K562 (cell line): ENCODE measurements around the gene UBE2D2. TPM values are rescaled to one million over a fixed set of nuclear protein-coding genes. Genes with fewer than 3 reads are reported as not detected.

Experiments used
- BRCA1 ChIP-seq, 2 experiments: fragments of 450-650 bp in 1 of 2; sonication (generic) in 1 of 2; formaldehyde crosslinking in 1 of 2; IDR thresholded peaks; 2 replicates each; pipeline versions ENCODE4 v1.5.0 to v1.6.1; 2017 to 2020; ENCODE audit warnings: mild to moderate bottlenecking in 1 of 2, missing genetic modification reagents in 1 of 2
- MEIS2 ChIP-seq: fragments of 450-650 bp; IDR thresholded peaks from 2 replicates; pipeline ENCODE4 v1.6.1; 2014; ENCODE audit warnings: mild to moderate bottlenecking; ENCODE audit not compliant: partially characterized antibody
- NCOA2 ChIP-seq, 2 experiments: fragments of 450-650 bp; IDR thresholded peaks; 2 replicates each; pipeline ENCODE4 v1.6.1; 2018; ENCODE audit warnings: mild to moderate bottlenecking in 2 of 2, moderate library complexity in 1 of 2; ENCODE audit not compliant: partially characterized antibody in 2 of 2
- NCOA4 ChIP-seq: fragments of 450-650 bp; IDR thresholded peaks from 2 replicates; pipeline ENCODE4 v1.6.1; 2018; ENCODE audit warnings: mild to moderate bottlenecking; ENCODE audit not compliant: partially characterized antibody
- POLR2A ChIP-seq: fragments of 450-650 bp; conservative IDR thresholded peaks from 2 replicates; pipeline ENCODE4 v1.6.1; 2016
- POLR2G ChIP-seq: fragments of 200-400 bp; formaldehyde crosslinking; IDR thresholded peaks from 2 replicates; pipeline ENCODE4 v1.6.1; 2017; ENCODE audit warnings: low read depth, mild to moderate bottlenecking, antibody characterized with exemption, low read length, moderate library complexity
- POU5F1 ChIP-seq: fragments of 150-350 bp; IDR thresholded peaks from 2 replicates; pipeline ENCODE4 v1.6.1; 2014; ENCODE audit warnings: borderline replicate concordance, low read length, low read depth, mild to moderate bottlenecking; ENCODE audit not compliant: partially characterized antibody
- RBM34 ChIP-seq: fragments of 200-400 bp; formaldehyde crosslinking; IDR thresholded peaks from 2 replicates; pipeline ENCODE4 v1.6.1; 2018; ENCODE audit warnings: low read length, borderline replicate concordance; ENCODE audit not compliant: insufficient read depth
- ZBTB11 ChIP-seq, 3 experiments: fragments of 200-800 bp in 1 of 3; fragments of 250-450 bp in 1 of 3; fragments of 450-650 bp in 1 of 3; sonication (Bioruptor Pico) in 1 of 3; sonication (Bioruptor generic) in 1 of 3; formaldehyde crosslinking in 1 of 3; IDR thresholded peaks; 2 replicates each; pipeline versions ENCODE4 v1.6.1 to v1.8.0; 2016 to 2022; ENCODE audit warnings: mild to moderate bottlenecking in 2 of 3, missing genetic modification characterization in 2 of 3, missing compliant biosample characterization in 1 of 3, moderate library complexity in 1 of 3
- ZFP30 ChIP-seq: fragments of 250-450 bp; sonication (Bioruptor Pico); IDR thresholded peaks from 2 replicates; pipeline ENCODE4 v1.8.0; 2022; ENCODE audit warnings: moderate library complexity, mild to moderate bottlenecking, inconsistent platforms, borderline replicate concordance
- ZNF133 ChIP-seq: fragments of 250-450 bp; sonication (Bioruptor Pico); IDR thresholded peaks from 2 replicates; pipeline ENCODE4 v1.4.0; 2020; ENCODE audit warnings: mild to moderate bottlenecking
- ZNF24 ChIP-seq: fragments of 450-650 bp; IDR thresholded peaks from 2 replicates; pipeline ENCODE4 v1.6.1; 2016
- ZNF324 ChIP-seq: fragments of 250-450 bp; sonication (Bioruptor Pico); IDR thresholded peaks from 2 replicates; pipeline ENCODE4 v1.4.0; 2020; ENCODE audit warnings: mild to moderate bottlenecking
- polyA plus RNA-seq, 8 experiments: library from polyadenylated mRNA; depleted of rRNA in 4 of 8; stranded (reverse) in 5 of 8; unstranded in 3 of 8; fragments of >200 nt; fragmentation: Nextera tagmentation in 2 of 8; fragmentation: Illumina TruSeq in 1 of 8; extraction: Ambion mirVana in 2 of 8; extraction: Trizol in 1 of 8; gene quantifications; 2 replicates each; pipeline versions ENCODE4 v1.2.1 to v1.2.3, GENCODE V29; 2011 to 2014; ENCODE audit warnings: inconsistent platforms in 1 of 8, missing spikeins in 1 of 8
- total RNA-seq, 7 experiments: library from RNA; depleted of rRNA in 6 of 7; stranded (reverse); fragments of >200 nt in 6 of 7; fragmentation: Illumina TruSeq in 2 of 7; extraction: Trizol in 2 of 7; gene quantifications; 2 replicates each; pipeline versions ENCODE4 v1.2.1 to v1.2.3, GENCODE V29; 2011 to 2021; ENCODE audit warnings: low replicate concordance in 1 of 7
- TF ChIP-seq, protein P1 (sequence below), 3 experiments: IDR thresholded peaks in 2 of 3; conservative IDR thresholded peaks in 1 of 3; 2 replicates each; pipeline ENCODE4 v1.5.1; 2011 to 2012; ENCODE audit warnings: low read length in 3 of 3, mild to moderate bottlenecking in 3 of 3, control low read depth in 2 of 3, improper control_type of control experiment in 1 of 3, inconsistent platforms in 1 of 3, low read depth in 1 of 3, mixed read lengths in 1 of 3, moderate library complexity in 1 of 3; ENCODE audit not compliant: insufficient read depth in 2 of 3

UBE2D2 gene
- total and polyA plus RNA-seq, 9 of the 15 experiments (the other 6 are each of a cell fraction or from before 2014, with no cell fraction given): 53.6 to 198 (median 122) TPM

GRCh38 chr5:139657363-139658321 lies 96.5 kb downstream of the UBE2D2 start (continued):
- TF ChIP-seq ZBTB11 (CRISPR knock-in tag; IDR thresholded peaks at IDR 0.05) (no peak), POLR2G (peak; percentile 30; the same call in 1 of the 2 replicates), ZNF324 (CRISPR knock-in tag) (no peak), POU5F1 (no peak), MEIS2 (peak; percentile 32), POLR2A (no peak), BRCA1 (IDR thresholded peaks at IDR 0.05) (no peak), BRCA1 (CRISPR knock-in tag; IDR thresholded peaks at IDR 0.05) (no peak), NCOA4 (no peak), ZFP30 (CRISPR knock-in tag) (no peak), ZNF24 (peak; percentile 84), NCOA2 (IDR thresholded peaks at IDR 0.05; ENCODE audit: partially characterized antibody in 2 of 2) (no peak), ZNF133 (CRISPR knock-in tag) (no peak), RBM34 (no peak)
- TF ChIP-seq, protein P1, sequence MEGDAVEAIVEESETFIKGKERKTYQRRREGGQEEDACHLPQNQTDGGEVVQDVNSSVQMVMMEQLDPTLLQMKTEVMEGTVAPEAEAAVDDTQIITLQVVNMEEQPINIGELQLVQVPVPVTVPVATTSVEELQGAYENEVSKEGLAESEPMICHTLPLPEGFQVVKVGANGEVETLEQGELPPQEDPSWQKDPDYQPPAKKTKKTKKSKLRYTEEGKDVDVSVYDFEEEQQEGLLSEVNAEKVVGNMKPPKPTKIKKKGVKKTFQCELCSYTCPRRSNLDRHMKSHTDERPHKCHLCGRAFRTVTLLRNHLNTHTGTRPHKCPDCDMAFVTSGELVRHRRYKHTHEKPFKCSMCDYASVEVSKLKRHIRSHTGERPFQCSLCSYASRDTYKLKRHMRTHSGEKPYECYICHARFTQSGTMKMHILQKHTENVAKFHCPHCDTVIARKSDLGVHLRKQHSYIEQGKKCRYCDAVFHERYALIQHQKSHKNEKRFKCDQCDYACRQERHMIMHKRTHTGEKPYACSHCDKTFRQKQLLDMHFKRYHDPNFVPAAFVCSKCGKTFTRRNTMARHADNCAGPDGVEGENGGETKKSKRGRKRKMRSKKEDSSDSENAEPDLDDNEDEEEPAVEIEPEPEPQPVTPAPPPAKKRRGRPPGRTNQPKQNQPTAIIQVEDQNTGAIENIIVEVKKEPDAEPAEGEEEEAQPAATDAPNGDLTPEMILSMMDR (IDR thresholded peaks at IDR 0.05 in 2 of 3, conservative IDR thresholded peaks at IDR 0.05 in 1 of 3; ENCODE audit: insufficient read depth in 2 of 3, low read depth in 1 of 3, low read length in 3 of 3): no peak
